Stimulated activated CD4-positive, alpha-beta T cell treated with anti-CD3 and anti-CD28 coated beads, Interleukin-15, amount 100 ng/mL, for 1 hour (primary cell): ENCODE measurements around the gene THSD4.

Experiments
- DNase-seq, 2 donors: peaks; one replicate each; pipeline ENCODE4 v3.0.0-alpha.2; 2020; ENCODE audit warnings: low read depth in 1 of 2, low spot score in 1 of 2

THSD4 gene

DNA sequence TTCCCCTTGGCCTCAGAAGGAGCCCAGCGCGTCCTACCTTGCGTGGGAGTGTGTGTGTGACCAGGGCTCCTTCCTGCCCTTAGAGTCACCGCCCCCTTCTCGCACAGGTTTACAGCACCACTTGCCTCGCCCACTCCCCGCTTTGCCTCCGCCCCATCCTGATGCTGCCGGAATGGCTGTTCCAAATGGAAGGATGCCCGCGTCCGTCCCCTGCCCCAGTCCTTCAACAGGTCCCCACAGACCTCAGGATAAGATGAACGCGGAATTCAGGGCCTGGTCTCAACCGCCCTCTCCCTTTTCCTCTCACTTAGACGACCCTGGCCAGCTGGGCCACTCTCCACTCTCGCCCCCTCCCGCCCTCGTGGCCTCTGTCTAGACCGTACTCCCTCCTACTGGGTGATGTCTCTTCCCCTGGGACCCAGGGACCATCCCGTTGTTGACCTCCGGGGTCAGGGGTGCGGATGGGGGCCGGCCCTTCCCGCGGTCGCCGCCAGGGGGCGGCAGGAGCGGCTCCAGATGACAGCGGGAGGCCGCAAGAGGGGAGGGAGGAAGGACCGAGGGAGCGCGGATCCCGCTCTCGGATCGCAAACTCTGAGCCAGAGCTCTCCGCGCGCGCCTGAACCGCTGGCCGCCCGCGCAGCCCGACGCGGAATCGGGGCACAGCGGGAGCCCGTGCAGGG is at the start of gene THSD4:
Gene THSD4 (plus strand): TSS at position 585 of the 680 bp plus-strand sequence.
- peak in 1 of 2 donors; percentile 53 for DNase-seq

DNA sequence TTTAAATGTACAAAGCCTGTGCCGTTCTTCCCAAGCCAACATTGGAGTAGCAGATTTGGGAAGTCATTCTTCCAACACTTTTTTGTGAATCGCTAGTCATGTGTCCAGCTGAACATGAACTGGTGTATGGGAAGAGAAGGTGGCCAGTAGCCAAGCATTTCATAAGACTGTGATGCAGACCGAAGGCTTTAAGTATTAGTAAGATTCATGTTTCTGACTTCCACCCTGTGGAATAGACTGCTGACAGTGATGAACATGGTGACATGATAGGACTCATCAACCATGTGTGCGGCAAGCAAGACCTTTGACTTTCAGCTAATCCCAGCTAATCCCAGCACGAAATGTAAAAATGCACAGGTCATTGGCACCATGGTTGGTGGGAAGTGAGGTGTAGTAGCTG is 48.3 kb upstream of the THSD4 start:
- DNase-seq, result no peak

DNA sequence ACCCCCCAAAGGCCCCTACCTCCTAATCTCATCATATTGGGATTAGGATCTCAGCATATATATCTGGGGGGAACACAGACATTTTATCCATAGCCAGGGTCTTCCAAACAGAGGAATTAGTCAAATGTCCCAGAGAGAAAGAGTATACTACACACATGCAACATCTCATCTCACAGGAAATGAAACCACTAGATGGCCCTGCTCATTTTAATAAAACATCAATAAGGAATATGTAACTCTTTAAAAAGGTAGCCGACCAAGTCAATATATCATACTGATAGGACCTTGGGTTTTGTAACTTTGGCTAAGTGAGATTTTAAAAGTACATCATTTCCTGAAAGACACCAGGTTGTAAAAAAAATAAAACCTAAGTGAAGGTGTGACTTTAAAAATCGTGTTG is 45.6 kb upstream of the THSD4 start:
- DNase-seq, result no peak

DNA sequence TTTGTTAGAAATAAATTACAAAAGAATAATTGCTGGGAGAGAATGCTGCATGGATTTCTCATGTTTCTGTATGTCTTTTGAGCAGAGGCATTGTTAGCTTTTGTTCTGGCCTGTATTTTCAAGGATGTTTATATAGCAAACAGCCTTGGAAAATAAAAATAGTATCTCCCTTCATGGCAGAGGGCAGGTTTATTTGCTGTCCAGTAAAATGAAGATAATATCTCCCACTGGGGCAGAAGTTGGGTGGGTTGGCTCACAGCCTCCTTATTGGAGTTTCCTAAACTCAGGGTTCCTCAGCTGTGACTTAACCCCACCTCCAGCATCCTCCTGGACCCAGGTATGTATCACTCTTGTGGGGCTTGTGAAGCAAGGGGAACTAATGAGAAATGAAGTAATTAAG is 43.7 kb upstream of the THSD4 start:
- no peak for DNase-seq

DNA sequence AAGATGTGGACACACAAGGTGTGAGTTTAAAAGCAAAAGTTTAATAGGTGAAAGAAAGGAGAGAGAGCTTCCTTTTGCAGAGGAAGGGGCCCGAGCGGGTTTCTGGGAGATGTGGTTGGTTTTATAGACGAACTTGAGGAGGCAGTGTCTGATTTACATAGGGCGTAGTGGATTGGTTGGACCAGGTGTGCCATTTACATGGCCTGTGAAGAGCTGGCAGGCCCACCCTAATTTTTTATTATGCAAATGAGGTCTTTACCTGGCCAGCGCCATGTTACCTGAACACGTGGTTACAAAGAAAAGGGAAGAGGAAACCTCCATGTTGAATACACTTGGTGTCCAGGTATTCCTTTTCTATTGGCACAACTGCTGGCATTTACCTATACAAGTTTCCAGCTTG is 42.8 kb upstream of the THSD4 start:
- no peak for DNase-seq

DNA sequence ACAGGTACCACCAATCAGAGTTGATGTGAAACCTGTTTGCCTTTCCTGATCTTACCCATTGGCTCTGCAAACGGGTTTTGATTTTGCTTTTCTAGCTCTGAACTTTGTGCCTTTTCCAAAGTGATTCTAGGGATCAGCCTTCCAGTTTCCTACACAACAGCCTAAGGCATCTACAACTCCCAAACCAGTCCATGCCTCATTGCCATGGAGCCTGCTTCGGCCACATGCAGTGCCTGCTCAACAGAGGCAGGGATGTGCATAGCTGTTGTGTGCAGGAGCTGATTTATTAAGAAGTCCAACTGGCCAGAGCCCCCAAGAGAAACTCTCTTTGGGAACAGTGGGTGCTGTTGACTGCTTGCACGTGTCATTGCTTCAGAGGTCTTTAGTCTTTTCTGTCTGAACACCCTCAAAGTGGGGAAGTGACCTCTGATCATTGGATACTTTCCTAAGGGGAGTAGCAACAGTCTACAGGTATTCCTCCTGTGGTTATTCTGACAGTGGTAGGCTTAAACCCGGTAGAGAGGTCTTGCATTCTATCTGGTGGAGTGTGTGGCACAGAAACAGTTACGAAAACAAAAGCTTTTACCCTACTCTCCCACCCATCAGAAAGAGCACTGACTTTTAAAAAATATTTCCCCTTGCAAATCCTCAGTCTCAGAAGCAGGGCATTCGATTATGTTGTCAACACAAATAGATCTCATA is 36.6 kb upstream of the THSD4 start:
- no peak for DNase-seq

DNA sequence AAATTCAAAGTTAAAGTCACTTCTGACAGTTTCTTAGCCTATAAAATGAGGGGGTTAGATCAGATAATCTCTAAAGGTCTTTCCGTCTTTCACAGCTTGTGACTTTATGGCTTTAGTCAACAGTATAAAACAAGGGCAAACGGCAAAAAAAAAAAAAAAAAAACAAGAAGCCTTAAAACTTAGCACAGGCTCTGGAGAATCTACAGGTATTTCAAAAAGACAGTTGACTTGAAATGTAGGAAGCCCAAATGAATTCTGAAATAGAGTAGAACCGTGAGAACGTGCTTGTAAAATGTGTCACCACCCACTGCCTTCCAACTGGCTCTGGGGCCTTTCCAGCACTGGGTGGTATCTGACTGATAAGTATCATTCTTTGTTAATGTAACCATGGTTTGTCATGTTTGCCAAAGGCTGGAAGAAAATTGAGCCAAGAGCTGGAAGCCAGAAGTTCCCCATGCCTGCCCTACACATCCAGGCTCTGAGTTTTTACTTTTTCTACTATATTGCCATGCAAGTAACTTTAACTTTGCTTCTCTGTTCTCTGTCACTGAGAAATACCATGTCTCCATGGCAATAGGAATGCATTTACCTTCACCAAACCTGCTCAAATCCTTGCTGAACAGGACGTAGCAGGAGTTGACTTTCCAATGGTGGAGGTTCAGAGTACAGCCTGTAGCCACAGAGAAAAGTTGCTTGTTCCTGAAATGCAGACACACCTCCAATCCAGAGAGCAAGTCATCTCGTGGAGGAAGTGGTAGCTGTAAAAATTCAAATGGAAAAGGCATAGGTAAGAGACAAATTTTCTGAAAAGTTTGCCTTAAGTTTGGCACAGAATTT is 35.8 kb upstream of the THSD4 start:
- DNase-seq, result no peak

DNA sequence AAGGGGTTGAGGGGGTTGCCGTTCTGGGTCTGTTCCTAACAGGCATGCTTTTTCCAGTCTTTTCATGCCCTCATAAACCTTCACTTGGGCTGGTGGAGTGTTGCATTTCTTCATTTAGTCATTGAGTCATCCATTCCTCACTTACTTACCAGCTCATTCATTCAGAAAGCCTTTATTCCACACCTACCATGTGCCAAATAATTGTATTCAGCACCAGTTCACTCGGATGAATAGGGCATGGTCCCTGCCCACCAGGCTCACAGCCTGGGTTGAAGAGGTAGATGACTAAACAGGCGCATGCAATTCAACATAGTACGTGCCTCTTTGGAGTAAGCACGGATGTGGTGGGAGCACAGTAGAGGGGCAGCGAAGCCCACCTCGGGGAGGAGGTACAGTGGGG is 35.1 kb upstream of the THSD4 start:
- no peak for DNase-seq

DNA sequence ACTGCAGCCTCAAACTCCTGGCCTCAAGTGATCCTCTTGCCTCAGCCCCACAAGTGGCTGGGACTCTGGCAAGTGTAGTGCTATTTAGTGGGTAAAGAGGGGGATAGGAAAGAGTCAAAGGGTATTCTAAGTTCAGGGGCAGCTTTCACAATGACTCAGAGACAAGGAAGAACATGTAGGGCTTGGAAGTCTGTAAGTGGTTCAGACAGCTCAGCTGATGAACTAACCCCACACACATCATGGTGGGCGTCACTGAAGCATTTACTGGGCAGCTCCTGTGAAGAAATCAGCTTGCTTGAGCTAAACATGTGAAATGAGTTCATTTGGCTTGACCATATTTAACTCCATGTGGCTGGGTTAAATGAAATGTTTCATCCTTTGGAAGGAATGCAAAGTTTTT is 34.6 kb upstream of the THSD4 start:
- no peak for DNase-seq

DNA sequence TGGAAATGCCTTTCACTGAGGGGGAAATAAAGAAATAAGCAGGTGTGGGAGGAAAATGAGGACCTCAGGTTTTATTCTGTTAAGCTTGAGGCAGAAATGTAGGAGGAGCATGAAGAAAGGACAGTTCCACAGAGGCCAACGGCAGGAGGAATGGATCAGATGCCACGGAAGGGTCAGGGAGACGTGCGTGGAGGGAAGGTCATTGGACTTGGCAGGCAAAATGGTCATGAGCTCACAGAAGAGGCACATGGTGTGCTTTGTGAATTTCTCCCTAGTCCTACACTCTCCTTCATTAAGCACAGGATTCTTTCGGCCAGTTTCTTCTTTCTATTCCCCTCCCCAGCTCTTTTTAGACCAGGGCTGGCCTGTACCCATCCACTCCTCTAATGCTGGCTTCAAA is 32.5 kb upstream of the THSD4 start:
- no peak for DNase-seq

DNA sequence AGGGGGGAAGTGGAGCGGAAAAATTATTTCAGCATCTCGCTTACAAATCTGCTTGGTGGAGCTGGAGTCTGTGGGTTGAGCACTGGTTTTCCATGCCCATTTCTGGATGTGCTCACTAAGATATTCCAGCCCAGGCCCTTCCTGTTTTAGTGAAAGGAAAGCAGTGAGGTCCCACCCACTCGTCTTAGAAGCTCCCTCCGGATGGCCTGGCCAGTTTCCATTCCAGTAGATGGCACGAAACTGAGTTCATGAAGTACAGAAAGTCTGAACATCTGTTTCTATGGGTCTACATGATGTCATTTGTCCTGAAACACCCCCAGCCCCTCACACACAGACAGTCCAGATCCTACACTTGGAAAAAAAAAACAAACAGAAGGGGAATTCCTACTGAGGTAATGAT is 31.9 kb upstream of the THSD4 start:
- DNase-seq, result no peak

DNA sequence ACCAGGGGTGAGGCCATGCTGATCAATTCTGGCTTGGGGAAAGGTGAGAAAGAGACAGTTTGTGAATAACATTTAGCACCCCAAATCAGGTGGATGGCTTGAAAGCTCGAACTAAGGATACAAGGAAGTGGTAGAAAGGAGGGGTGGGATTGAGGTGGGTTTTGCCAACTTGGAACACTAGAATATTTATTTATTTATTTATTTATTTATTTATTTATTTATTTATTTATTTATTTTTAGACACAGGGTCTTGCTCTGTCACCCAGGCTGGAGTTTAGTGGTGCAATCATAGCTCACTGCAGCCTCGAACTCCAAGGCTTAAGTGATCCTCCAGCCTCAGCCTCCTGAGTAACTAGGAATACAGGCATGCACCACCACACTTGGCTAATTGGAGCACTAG is 31.0 kb upstream of the THSD4 start:
- DNase-seq, result no peak

DNA sequence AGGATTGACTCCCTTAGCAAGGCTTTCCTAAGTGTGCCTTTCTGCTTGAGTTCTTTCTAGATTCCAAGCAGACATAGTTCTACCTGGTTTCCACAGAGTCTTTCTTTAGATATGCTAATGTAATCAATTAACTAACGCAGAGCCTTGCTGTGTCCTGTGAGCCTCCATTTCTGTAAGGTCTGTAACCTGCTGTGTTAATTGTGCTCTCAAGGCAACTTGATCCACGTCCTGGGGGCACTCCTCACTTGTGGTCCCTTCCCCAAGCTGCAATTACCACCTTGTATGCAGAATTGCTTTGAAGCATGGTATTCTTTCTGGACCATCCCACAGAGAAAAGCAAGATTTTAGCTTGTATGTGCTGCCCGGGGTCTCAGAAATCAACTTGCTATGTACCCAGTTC is 29.5 kb upstream of the THSD4 start:
- no peak for DNase-seq

DNA sequence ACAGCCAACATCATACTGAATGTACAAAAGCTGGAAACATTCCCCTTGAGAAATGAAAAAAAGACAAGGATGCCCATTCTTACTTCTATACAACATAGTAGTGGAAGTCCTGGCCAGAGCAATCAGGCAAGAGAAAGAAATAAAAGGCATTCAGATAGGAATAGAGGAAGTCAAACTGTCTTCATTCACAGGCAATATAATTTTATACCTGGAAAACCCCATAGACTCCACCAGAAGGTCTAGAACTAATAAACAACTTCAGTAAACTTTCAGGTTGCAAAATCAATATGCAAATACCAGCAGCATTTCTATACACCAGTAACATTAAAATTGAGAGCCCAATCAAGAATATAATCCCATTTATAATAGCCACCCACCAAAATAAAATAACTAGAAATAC is 27.1 kb upstream of the THSD4 start:
- no peak for DNase-seq

DNA sequence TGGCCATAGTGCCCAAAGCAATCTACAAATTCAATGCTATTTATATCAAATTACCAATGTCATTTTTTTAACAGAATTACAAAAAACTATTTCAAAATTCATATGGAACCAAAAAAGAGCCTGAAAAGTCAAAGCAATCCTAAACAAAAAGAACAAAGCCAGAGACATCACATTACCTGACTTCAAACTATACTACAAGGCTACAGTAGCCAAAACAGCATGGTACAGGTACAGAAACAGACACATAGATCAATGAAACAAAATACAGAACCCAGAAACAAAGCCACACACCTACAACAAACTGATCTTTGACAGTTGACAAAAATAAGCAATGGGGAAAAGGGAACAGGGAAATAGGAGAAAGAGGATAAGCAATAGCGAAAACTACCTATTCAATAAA is 26.6 kb upstream of the THSD4 start:
- DNase-seq, result no peak

DNA sequence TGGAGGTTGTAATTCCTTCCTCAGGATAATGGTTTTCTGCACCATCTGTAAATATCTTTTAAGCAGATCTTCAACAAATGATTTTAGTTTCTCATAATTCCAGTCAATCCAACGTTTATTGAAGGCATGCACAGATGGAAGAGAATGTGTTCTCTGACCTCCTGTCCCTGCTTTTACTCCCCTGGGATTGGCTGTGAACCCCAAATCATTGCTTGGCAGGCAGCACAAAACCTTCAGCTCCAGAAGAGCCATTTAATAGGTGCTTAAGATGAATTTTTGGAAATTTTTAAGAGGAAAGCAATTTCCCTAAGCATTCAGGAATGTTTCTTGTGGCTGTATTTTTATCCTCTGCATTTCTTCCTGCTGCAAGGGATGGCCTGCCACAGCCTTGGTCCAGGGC is 25.5 kb upstream of the THSD4 start:
- no peak for DNase-seq

DNA sequence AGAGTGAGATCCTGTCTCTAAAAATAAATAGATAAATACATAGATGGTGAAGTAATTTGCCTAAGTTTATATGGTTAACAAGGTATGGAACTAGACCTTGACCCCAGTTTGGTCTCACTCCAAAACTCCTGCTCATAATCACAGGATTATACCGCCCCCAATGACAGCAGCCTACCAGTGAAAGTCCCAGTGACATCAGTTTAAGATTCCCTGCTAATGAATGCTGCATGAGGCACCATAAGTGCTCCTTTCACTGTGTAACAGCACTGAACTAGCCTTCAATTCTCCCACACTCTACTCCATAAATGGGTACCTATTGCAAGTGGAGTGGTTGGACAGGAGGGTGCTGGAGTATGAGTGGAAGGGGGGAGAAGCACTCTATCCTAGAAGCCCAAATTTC is 23.7 kb upstream of the THSD4 start:
- DNase-seq, result no peak

DNA sequence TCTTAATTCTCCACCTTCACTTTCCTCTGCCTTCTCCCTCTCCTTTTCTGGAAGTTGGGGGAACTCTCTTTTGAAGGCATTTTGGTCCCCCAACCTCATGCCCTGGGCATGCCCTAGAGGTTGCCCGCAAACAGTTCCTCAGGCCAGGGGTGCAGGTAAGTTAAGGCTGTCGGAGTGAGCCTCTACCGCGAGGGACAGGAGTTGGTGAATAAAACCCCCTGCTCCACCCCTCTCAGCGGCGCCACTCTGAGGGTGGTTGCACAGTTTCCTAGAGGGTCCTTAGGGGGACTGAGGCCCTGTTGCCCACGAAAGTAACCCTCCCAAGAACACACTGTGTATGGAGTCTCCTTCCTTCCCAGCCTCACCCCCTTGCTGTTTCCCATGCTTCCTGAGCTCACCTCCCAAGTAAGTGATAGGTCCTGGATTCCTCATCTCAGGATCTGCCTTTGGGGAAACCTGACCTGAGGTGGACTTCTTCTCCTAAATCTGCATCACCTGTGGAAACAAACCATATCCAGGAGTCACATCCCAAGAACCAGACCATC is 23.1 kb upstream of the THSD4 start:
- DNase-seq, result no peak

DNA sequence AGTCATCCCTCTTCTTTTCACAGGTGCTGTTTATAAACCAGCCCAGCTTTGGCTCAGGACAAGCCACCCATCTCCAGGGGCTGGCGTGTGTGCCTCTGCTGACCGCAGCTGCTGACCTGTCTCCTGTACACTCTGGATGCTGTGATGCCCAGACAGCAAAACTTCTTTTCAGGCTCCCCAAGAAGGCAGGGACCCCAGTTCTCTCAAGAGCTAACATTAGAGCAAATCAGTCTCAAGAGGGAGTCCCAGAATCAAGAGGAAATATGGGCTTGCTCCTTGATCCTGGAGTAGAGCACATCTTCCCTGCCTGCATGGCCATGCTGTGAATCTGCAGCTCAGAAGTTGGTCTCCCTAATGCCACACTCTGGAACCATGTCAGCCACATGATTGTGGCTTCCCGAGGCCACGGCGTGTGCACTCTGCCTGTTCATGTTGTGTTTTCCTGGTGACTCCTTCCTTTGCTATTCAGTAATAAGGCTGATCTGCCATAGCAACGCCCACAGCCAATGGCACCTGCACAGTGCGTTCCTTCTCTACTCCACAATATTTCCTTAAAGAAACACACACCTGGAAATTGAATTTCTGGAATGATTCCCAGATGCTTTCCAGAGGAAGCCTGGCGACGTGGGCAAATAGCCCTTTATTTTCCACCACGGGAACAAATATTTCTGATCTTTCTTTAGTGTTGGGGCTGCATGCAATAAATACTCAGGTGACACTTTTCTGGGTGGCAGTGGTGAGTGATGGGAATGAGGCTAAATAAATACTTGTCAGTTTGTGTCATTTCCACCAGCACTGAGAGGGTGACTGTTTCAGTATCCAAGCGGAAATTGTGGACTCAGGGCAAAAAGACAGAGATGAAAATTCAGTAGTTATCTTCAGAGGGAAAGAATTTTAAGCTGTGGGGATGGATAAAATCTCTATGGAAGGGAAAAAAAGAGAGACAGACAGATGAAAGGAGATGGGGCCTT is 21.9 kb upstream of the THSD4 start:
- DNase-seq, result no peak

DNA sequence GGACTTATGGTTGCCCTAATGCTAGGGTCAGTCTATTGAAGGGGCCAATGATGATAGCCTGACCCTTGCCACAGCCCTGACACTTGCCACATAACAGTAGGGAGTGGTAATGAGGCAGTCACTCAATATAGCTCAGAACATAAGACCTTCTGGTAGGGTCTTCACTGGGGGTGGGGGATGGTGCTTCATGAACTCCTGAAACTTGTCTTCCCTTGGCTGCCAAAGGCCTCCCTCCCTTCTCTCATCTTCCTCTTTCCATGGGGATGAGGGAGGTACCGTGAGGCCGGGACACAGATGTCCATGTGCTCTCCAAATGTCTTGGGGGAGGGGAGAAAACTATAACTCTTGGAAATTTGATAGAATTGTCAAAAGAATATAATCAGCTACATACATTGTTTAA is 21.1 kb upstream of the THSD4 start:
- no peak for DNase-seq

DNA sequence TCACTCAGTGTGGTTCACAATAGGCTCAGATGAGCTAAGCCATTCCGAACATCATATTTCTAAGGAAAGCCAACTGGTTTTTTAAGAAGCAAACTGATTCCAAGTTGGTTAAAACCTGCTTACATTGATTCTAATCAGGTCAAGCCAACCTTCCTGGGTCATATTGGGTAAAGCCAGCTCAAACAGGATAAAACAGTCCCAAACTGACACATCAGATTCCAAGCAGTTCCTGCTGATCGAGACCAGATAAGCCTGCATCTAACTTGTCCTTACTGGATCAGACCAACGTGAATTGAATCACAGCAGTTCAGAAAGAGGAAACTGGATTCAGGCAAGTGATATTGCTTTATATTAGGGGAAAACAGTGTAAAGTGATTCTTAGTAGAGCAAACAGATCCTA is 18.6 kb upstream of the THSD4 start:
- no peak for DNase-seq
